ENCODE measurements around the gene SETSIP.

DNA sequence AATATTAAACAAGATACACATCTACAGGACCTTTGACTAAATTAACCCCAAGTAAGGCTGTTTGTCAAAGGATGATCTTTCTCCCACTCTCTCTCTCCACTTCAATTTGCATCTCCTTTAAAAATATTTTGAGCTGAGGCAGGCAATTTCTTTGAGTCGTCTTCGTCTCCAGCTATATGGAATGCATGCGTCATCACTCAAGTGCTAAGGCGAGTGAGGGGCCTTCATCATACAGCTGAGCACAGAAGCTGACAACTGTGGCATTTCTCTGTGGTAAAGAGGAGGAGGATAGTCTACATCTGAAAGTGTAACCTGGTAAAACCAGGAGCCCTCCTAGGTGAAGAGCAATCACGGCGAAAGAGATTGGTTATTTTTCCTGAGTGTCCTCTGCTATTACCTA lies 37.8 kb downstream of the SETSIP start:
- TF ChIP-seq, protein P1, sequence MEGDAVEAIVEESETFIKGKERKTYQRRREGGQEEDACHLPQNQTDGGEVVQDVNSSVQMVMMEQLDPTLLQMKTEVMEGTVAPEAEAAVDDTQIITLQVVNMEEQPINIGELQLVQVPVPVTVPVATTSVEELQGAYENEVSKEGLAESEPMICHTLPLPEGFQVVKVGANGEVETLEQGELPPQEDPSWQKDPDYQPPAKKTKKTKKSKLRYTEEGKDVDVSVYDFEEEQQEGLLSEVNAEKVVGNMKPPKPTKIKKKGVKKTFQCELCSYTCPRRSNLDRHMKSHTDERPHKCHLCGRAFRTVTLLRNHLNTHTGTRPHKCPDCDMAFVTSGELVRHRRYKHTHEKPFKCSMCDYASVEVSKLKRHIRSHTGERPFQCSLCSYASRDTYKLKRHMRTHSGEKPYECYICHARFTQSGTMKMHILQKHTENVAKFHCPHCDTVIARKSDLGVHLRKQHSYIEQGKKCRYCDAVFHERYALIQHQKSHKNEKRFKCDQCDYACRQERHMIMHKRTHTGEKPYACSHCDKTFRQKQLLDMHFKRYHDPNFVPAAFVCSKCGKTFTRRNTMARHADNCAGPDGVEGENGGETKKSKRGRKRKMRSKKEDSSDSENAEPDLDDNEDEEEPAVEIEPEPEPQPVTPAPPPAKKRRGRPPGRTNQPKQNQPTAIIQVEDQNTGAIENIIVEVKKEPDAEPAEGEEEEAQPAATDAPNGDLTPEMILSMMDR (IDR thresholded peaks at IDR 0.05; ENCODE audit: control extremely low read depth in 1 of 3, insufficient read depth in 1 of 3, low read depth in 1 of 3, low read length in 3 of 3): no peak
- TF ChIP-seq POLR2A (IDR thresholded peaks at IDR 0.05; ENCODE audit: control extremely low read depth in 1 of 2, low read depth in 2 of 2, low read length in 2 of 2): no peak
- TF ChIP-seq, protein P2, sequence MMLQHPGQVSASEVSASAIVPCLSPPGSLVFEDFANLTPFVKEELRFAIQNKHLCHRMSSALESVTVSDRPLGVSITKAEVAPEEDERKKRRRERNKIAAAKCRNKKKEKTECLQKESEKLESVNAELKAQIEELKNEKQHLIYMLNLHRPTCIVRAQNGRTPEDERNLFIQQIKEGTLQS (IDR thresholded peaks at IDR 0.05; ENCODE audit: insufficient read depth, low read depth, low read length): no peak
- TF ChIP-seq EP300 (IDR thresholded peaks at IDR 0.05; ENCODE audit: borderline replicate concordance in 1 of 2, low read depth in 2 of 2, low read length in 2 of 2): no peak
- no peak for TF ChIP-seq SIN3A (conservative IDR thresholded peaks at IDR 0.05 in 1 of 2, IDR thresholded peaks at IDR 0.05 in 1 of 2; ENCODE audit: low read depth in 1 of 2, low read length in 2 of 2)

Data from H1 (cell line).